Sigmoid colon (tissue), 7 donors: ENCODE data around the gene LMF1. TPM values are rescaled to one million over a fixed set of nuclear protein-coding genes. Genes with fewer than 3 reads are reported as not detected.

Experiments
- DNase-seq: peaks from one replicate; pipeline ENCODE4 v3.0.0-alpha.2; 2019
- H3K27ac ChIP-seq, 4 donors: fragments of 200-600 bp; sonication (generic); one replicate each; pipeline ENCODE4 v1.5.1; 2016 to 2019; ENCODE audit warnings: mild to moderate bottlenecking in 1 of 4
- H3K27me3 ChIP-seq, 3 donors: fragments of 200-600 bp; sonication (generic); one replicate each; pipeline ENCODE4 v1.5.1; 2019; ENCODE audit warnings: mild to moderate bottlenecking in 1 of 3
- H3K36me3 ChIP-seq, 4 donors: fragments of 200-600 bp; sonication (generic); one replicate each; pipeline ENCODE4 v1.5.1; 2016 to 2019
- H3K4me1 ChIP-seq, 4 donors: fragments of 200-600 bp; sonication (generic); one replicate each; pipeline ENCODE4 v1.5.1; 2017 to 2019
- H3K4me3 ChIP-seq, 4 donors: fragments of 200-600 bp; sonication (generic); one replicate each; pipeline ENCODE4 v1.5.1; 2017 to 2019; ENCODE audit warnings: mild to moderate bottlenecking in 2 of 4, moderate library complexity in 1 of 4
- H3K9me3 ChIP-seq, 4 donors: fragments of 200-600 bp in 3 of 4; sonication (generic) in 3 of 4; one replicate each; pipeline versions ENCODE4 v1.5.1 to v1.6.1; 2013 to 2019
- CTCF ChIP-seq, 4 experiments: fragments of 450-650 bp in 3 of 4; fragments of 200-600 bp in 1 of 4; IDR thresholded peaks; one replicate each; pipeline ENCODE4 v1.5.1; 2016 to 2019; ENCODE audit warnings: antibody characterized with exemption in 4 of 4, mild to moderate bottlenecking in 3 of 4, moderate library complexity in 2 of 4
- EP300 ChIP-seq, 4 donors: sonication (generic); formaldehyde crosslinking; IDR thresholded peaks; one replicate each; pipeline ENCODE4 v1.6.1; 2017; ENCODE audit warnings: antibody characterized with exemption in 4 of 4
- POLR2A ChIP-seq, 2 donors: fragments of 450-650 bp; IDR thresholded peaks; one replicate each; pipeline ENCODE4 v1.6.1; 2016; ENCODE audit warnings: antibody characterized with exemption in 2 of 2, mild to moderate bottlenecking in 2 of 2, moderate library complexity in 2 of 2
- POLR2AphosphoS5 ChIP-seq, 4 donors: sonication (generic); formaldehyde crosslinking; IDR thresholded peaks; one replicate each; pipeline ENCODE4 v1.6.1; 2017; ENCODE audit warnings: antibody characterized with exemption in 4 of 4
- WGBS, 2 donors: extraction: QIAGEN DNeasy Blood & Tissue Kit; methylation state at CpG; one replicate each; pipeline ENCODE4 v1.1.7; 2013; 5-methylcytosine and 5-hydroxymethylcytosine counted together
- intact Hi-C: fragments of 100-400 bp; cut with DNase I; formaldehyde crosslinking; loops from one replicate; pipeline ENCODE4 v1.15.1; 2023
- polyA plus RNA-seq, 3 donors: library from polyadenylated mRNA; stranded (reverse); fragments of 200-250 nt; gene quantifications; one replicate each; pipeline ENCODE4 v1.2.3, GENCODE V29; 2013
- total RNA-seq, 4 donors: library from RNA; depleted of rRNA; stranded (reverse); fragments of >200 nt; gene quantifications; one replicate each; pipeline ENCODE4 v1.1.0, GENCODE V29; 2016
- donor health status: healthy with polysubstance abuse.
- donor health status: Bipolar disorder and iron deficiency.
- donor health status: healthy.

LMF1 gene
- total and polyA plus RNA-seq, 7 donors = 1.2 to 34.1 (median 19.9) TPM

DNA sequence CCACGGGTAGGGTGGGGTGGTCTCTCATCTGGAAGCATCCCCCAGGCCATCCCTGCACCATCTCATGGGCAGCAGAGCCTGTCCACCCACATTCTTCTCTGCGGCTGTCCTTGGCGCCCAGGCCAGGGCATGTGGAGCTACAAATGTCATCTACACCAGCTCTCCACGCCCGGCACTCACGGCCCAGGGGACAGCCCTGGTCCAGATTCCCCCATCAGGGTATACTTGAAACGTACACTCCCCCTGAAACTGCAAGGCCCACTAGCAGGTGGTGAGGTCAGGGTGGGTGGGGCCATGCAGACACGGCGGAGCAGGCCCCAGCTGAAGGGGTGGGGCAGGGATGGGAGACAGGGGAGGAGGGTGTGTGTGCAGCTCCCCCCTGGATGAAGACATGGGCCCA, 7.6 kb upstream of the LMF1 start:
- Histone ChIP-seq H3K9me3 (no peaks in the 10 kb centered on the region), H3K4me3 (no peak overlapping the region), H3K36me3 (no peaks in the 10 kb centered on the region), H3K4me1 (peaks cover 0 to 43% (median 32%) of the 10 kb centered on the region in 4 donors), H3K27ac (no peak overlapping the region), H3K27me3 (peaks cover 25 to 53% (median 48%) of the 10 kb centered on the region in 3 donors)
- no peak for DNase-seq
- 46 to 76% methylated on average over 9 of the region's 9 CpGs for WGBS, 2 donors
- intact Hi-C loops = no loop called here
- TF ChIP-seq POLR2A (IDR thresholded peaks at IDR 0.05) (no peak), EP300 (IDR thresholded peaks at IDR 0.05) (no peak), POLR2AphosphoS5 (IDR thresholded peaks at IDR 0.05) (no peak), CTCF (IDR thresholded peaks at IDR 0.05) (no peak)

DNA sequence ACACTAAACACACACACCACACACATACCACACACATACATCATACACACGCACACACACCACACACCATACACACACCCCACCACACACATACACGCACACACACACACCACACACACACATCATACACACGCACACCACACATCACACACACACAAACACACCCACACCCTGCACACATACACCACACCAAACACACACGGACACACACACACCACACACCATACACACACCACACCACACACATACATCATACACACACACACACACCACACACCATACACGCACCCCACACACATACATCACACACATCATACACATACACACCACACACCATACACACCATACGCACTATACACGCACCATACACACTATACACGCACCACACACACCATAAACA, 7.1 kb upstream of the LMF1 start:
- H3K36me3 ChIP-seq = no peaks in the 10 kb centered on the region
- peak overlapping the region; percentile 64 to 77 (median 72) for H3K27ac ChIP-seq
- H3K4me1 ChIP-seq = peaks cover 0 to 43% (median 32%) of the 10 kb centered on the region in 4 donors
- H3K27me3 ChIP-seq = peaks cover 25 to 48% (median 43%) of the 10 kb centered on the region in 3 donors
- whole genome bisulfite sequencing, 2 donors = 58 to 89% methylated on average over 8 of the region's 8 CpGs
- intact Hi-C loops = no loop called here
- DNase-seq = no peak
- no peak overlapping the region for H3K4me3 ChIP-seq
- no peaks in the 10 kb centered on the region for H3K9me3 ChIP-seq
- no peak for TF ChIP-seq POLR2AphosphoS5 (IDR thresholded peaks at IDR 0.05)
- no peak for TF ChIP-seq POLR2A (IDR thresholded peaks at IDR 0.05)
- TF ChIP-seq EP300 (IDR thresholded peaks at IDR 0.05) = no peak
- no peak for TF ChIP-seq CTCF (IDR thresholded peaks at IDR 0.05)

GRCh38 chr16:977081-977701, 6.4 kb upstream of the LMF1 start:
- Histone ChIP-seq H3K27ac (peak overlapping the region; percentile 64 to 77 (median 72)), H3K9me3 (no peaks in the 10 kb centered on the region), H3K27me3 (peaks cover 20 to 41% (median 36%) of the 10 kb centered on the region in 3 donors), H3K36me3 (no peaks in the 10 kb centered on the region), H3K4me1 (peaks cover 0 to 39% (median 29%) of the 10 kb centered on the region in 4 donors), H3K4me3 (no peak overlapping the region)
- no peak for TF ChIP-seq POLR2A (IDR thresholded peaks at IDR 0.05)
- no peak for TF ChIP-seq EP300 (IDR thresholded peaks at IDR 0.05)
- TF ChIP-seq CTCF (IDR thresholded peaks at IDR 0.05) = no peak
- no peak for TF ChIP-seq POLR2AphosphoS5 (IDR thresholded peaks at IDR 0.05)
- peak; percentile 85 for DNase-seq
- WGBS, 2 donors = 46 to 76% methylated on average over 28 of the region's 28 CpGs
- intact Hi-C loops = no loop called here

GRCh38 chr16:976389-976931, 5.7 kb upstream of the LMF1 start:
- intact Hi-C loops = no loop called here
- Histone ChIP-seq H3K4me1 (peaks cover 0 to 36% (median 23%) of the 10 kb centered on the region in 4 donors), H3K4me3 (no peak overlapping the region), H3K36me3 (no peaks in the 10 kb centered on the region), H3K27me3 (peaks cover 14 to 33% (median 30%) of the 10 kb centered on the region in 3 donors), H3K27ac (peak overlapping the region; percentile 64 to 77 (median 72)), H3K9me3 (no peaks in the 10 kb centered on the region)
- TF ChIP-seq EP300 (IDR thresholded peaks at IDR 0.05) (no peak), POLR2AphosphoS5 (IDR thresholded peaks at IDR 0.05) (no peak), CTCF (IDR thresholded peaks at IDR 0.05) (no peak), POLR2A (IDR thresholded peaks at IDR 0.05) (no peak)
- WGBS, 2 donors = 69 to 80% methylated on average over 24 of the region's 24 CpGs
- DNase-seq = no peak
